Tibial nerve (tissue), 4 donors: Measurements from ENCODE around the gene RALBP1. TPM values are rescaled to one million over a fixed set of nuclear protein-coding genes. Genes with fewer than 3 reads are reported as not detected.
"Not testable (repeated sequence)": the region's sequence is repeated elsewhere in the genome, so short reads cannot be mapped to it uniquely, and the experiment has no call there.

Experiments
- DNase-seq, 2 donors: peaks; one replicate each; pipeline ENCODE4 v3.0.0-alpha.2; 2019; ENCODE audit warnings: low spot score in 2 of 2
- H3K27ac ChIP-seq, 4 donors: fragments of 200-600 bp; sonication (generic) in 3 of 4; one replicate each; pipeline ENCODE4 v1.5.1; 2017 to 2019; ENCODE audit warnings: mild to moderate bottlenecking in 1 of 4
- H3K27me3 ChIP-seq, 2 donors: fragments of 200-600 bp; sonication (generic) in 1 of 2; one replicate each; pipeline versions ENCODE4 v1.5.1 to v1.6.0; 2017 to 2019
- H3K36me3 ChIP-seq, 3 donors: fragments of 200-600 bp; sonication (generic); one replicate each; pipeline ENCODE4 v1.5.1; 2018 to 2019
- H3K4me1 ChIP-seq, 4 donors: fragments of 200-600 bp; sonication (generic) in 3 of 4; one replicate each; pipeline ENCODE4 v1.5.1; 2017 to 2019
- H3K4me3 ChIP-seq, 4 donors: fragments of 200-600 bp; sonication (generic) in 3 of 4; one replicate each; pipeline ENCODE4 v1.5.1; 2017 to 2019; ENCODE audit warnings: mild to moderate bottlenecking in 1 of 4, moderate library complexity in 1 of 4
- H3K9me3 ChIP-seq, 4 donors: fragments of 200-600 bp; sonication (generic) in 3 of 4; one replicate each; pipeline ENCODE4 v1.5.1; 2017 to 2019
- CTCF ChIP-seq, 5 experiments: fragments of 200-600 bp in 3 of 5; fragments of 450-650 bp in 2 of 5; sonication (generic) in 3 of 5; IDR thresholded peaks; one replicate each; pipeline ENCODE4 v1.5.1; 2016 to 2019; ENCODE audit warnings: antibody characterized with exemption in 5 of 5, mild to moderate bottlenecking in 3 of 5, moderate library complexity in 2 of 5
- EP300 ChIP-seq, 2 donors: sonication (generic); formaldehyde crosslinking; IDR thresholded peaks; one replicate each; pipeline ENCODE4 v1.6.1; 2017; ENCODE audit warnings: antibody characterized with exemption in 2 of 2, mild to moderate bottlenecking in 1 of 2
- POLR2A ChIP-seq, 2 donors: fragments of 450-650 bp; IDR thresholded peaks; one replicate each; pipeline ENCODE4 v1.6.1; 2017; ENCODE audit warnings: antibody characterized with exemption in 2 of 2, mild to moderate bottlenecking in 2 of 2, moderate library complexity in 2 of 2
- WGBS, 2 donors: methylation state at CpG; one replicate each; pipeline ENCODE4 v1.1.5; 2018; 5-methylcytosine and 5-hydroxymethylcytosine counted together
- total RNA-seq, 4 donors: library from RNA; depleted of rRNA; stranded (reverse); fragments of >200 nt; gene quantifications; one replicate each; pipeline ENCODE4 v1.1.0, GENCODE V29; 2016

Gene RALBP1
- total RNA-seq, 4 donors from 2014 or later: 93.3 to 118 (median 99.5) TPM

- no peaks in the 10 kb centered on the region for H3K36me3 ChIP-seq
- WGBS, 2 donors: 25 to 40% methylated on average over 3 of the region's 3 CpGs
- H3K4me1 ChIP-seq: peaks cover 0 to 37% (median 21%) of the 10 kb centered on the region in 4 donors
- peaks cover 0 to 1% (median 0%) of the 10 kb centered on the region in 4 donors for H3K9me3 ChIP-seq
- no peak for DNase-seq
- no peak overlapping the region for H3K4me3 ChIP-seq
- H3K27ac ChIP-seq: peak overlapping the region in 2 of 4 donors; percentile 5 to 77
- H3K27me3 ChIP-seq: no peaks in the 10 kb centered on the region
- no peak for TF ChIP-seq CTCF (IDR thresholded peaks at IDR 0.05)
- no peak for TF ChIP-seq POLR2A (IDR thresholded peaks at IDR 0.05)
- TF ChIP-seq EP300 (IDR thresholded peaks at IDR 0.05): no peak
These were observed 45.7 kb upstream of the RALBP1 start for GRCh38 chr18:9429662-9429993.

GRCh38 chr18:9430315-9430714 is 45.0 kb upstream of the RALBP1 start:
- not testable (repeated sequence) for H3K4me3 ChIP-seq, H3K9me3 ChIP-seq, DNase-seq, H3K27me3 ChIP-seq, H3K36me3 ChIP-seq, H3K27ac ChIP-seq
- peaks cover 0 to 37% (median 21%) of the 10 kb centered on the region in 4 donors for H3K4me1 ChIP-seq
- WGBS, 2 donors: 91 to 92% methylated on average over 22 of the region's 22 CpGs

- TF ChIP-seq CTCF (IDR thresholded peaks at IDR 0.05) (no peak), POLR2A (IDR thresholded peaks at IDR 0.05) (no peak), EP300 (IDR thresholded peaks at IDR 0.05) (no peak)
- no peak overlapping the region for H3K27ac ChIP-seq
- no peak overlapping the region for H3K4me3 ChIP-seq
- no peak for DNase-seq
- H3K9me3 ChIP-seq: no peaks in the 10 kb centered on the region
- peaks cover 0 to 42% (median 23%) of the 10 kb centered on the region in 4 donors for H3K4me1 ChIP-seq
- 88 to 93% methylated on average over 6 of the region's 6 CpGs for WGBS, 2 donors
- H3K27me3 ChIP-seq: no peaks in the 10 kb centered on the region
- no peaks in the 10 kb centered on the region for H3K36me3 ChIP-seq
These were observed 44.0 kb upstream of the RALBP1 start for GRCh38 chr18:9431296-9431695.

GRCh38 chr18:9433122-9433521 is 42.2 kb upstream of the RALBP1 start:
- WGBS, 2 donors: 89 to 94% methylated on average over 9 to 10 of the region's 10 CpGs
- Histone ChIP-seq H3K4me1 (peaks cover 0 to 50% (median 22%) of the 10 kb centered on the region in 4 donors), H3K27ac (peak overlapping the region in 2 of 4 donors; percentile 73 to 83)
- not testable (repeated sequence) for DNase-seq, H3K9me3 ChIP-seq, H3K4me3 ChIP-seq, H3K36me3 ChIP-seq, H3K27me3 ChIP-seq

GRCh38 chr18:9433671-9434121 is 41.6 kb upstream of the RALBP1 start:
- Histone ChIP-seq H3K27me3 (no peaks in the 10 kb centered on the region), H3K36me3 (no peaks in the 10 kb centered on the region), H3K27ac (peak overlapping the region in 3 of 4 donors; percentile 36 to 83 (median 73)), H3K4me3 (peak overlapping the region in 1 of 4 donors; percentile 5), H3K9me3 (no peaks in the 10 kb centered on the region), H3K4me1 (peaks cover 0 to 45% (median 19%) of the 10 kb centered on the region in 4 donors)
- DNase-seq: no peak
- TF ChIP-seq POLR2A (IDR thresholded peaks at IDR 0.05): no peak
- no peak for TF ChIP-seq EP300 (IDR thresholded peaks at IDR 0.05)
- TF ChIP-seq CTCF (IDR thresholded peaks at IDR 0.05): no peak
- WGBS, 2 donors: 19 to 22% methylated on average over 10 of the region's 10 CpGs

- 21 to 42% methylated on average over 13 to 18 of the region's 18 CpGs for WGBS, 2 donors
- Histone ChIP-seq H3K36me3 (no peaks in the 10 kb centered on the region), H3K27ac (peak overlapping the region in 3 of 4 donors; percentile 36 to 83 (median 73)), H3K27me3 (no peaks in the 10 kb centered on the region), H3K9me3 (no peaks in the 10 kb centered on the region), H3K4me3 (no peak overlapping the region), H3K4me1 (peaks cover 0 to 40% (median 17%) of the 10 kb centered on the region in 4 donors)
- no peak for DNase-seq
- TF ChIP-seq EP300 (IDR thresholded peaks at IDR 0.05) (no peak), CTCF (IDR thresholded peaks at IDR 0.05) (no peak), POLR2A (IDR thresholded peaks at IDR 0.05) (no peak)
These were observed 41.1 kb upstream of the RALBP1 start for GRCh38 chr18:9434122-9434701.
